Gastrocnemius medialis (tissue), 4 donors: ENCODE data around the gene ZBTB16.

Experiments used
- CTCF ChIP-seq, 5 experiments: fragments of 450-650 bp in 3 of 5; fragments of 200-600 bp in 2 of 5; sonication (generic) in 2 of 5; IDR thresholded peaks in 4 of 5; conservative IDR thresholded peaks in 1 of 5; 1 replicate in 4 of 5; 2 replicates in 1 of 5; pipeline ENCODE4 v1.5.1; 2016 to 2019; ENCODE audit warnings: antibody characterized with exemption in 5 of 5, mild to moderate bottlenecking in 3 of 5, moderate library complexity in 3 of 5
- POLR2A ChIP-seq, 2 donors: fragments of 450-650 bp; IDR thresholded peaks; one replicate each; pipeline ENCODE4 v1.6.1; 2017; ENCODE audit warnings: antibody characterized with exemption in 2 of 2, mild to moderate bottlenecking in 2 of 2, moderate library complexity in 2 of 2

GRCh38 chr11:114172871-114173444 is 113.4 kb downstream of the ZBTB16 start:
- TF ChIP-seq CTCF (IDR thresholded peaks at IDR 0.05 in 4 of 5, conservative IDR thresholded peaks at IDR 0.05 in 1 of 5) (no peak), POLR2A (IDR thresholded peaks at IDR 0.05) (no peak)
